Measurements from ENCODE around the gene ZNF74. TPM values are rescaled to one million over a fixed set of nuclear protein-coding genes. Genes with fewer than 3 reads are reported as not detected.

ZNF74 gene
- total and polyA plus RNA-seq, 2 experiments from 2014 or later: 15.6 to 17.9 TPM

GRCh38 chr22:20434264-20434751 is 40.4 kb downstream of the ZNF74 start:
- 96% methylated on average over 12 of the region's 12 CpGs for WGBS (ENCODE audit: low lambda C conversion rate, missing lambda C conversion rate)

GRCh38 chr22:20434773-20435172 is 40.8 kb downstream of the ZNF74 start:
- Histone ChIP-seq H3K4me1 (ENCODE audit: insufficient read depth) (peaks cover 44% of the 10 kb centered on the region), H3K27me3 (peaks cover 34% of the 10 kb centered on the region), H3K79me2 (peaks cover 65% of the 10 kb centered on the region), H3K9me2 (replicated peaks; ENCODE audit: insufficient read depth) (no peaks in the 10 kb centered on the region), H3K4me2 (no peak overlapping the region), H3K36me3 (replicated peaks; ENCODE audit: insufficient read depth, low read depth) (no peaks in the 10 kb centered on the region), H3K27ac (peak overlapping the region; percentile 81), H4K20me1 (ENCODE audit: insufficient read depth, poor library complexity, severe bottlenecking) (peaks cover 60% of the 10 kb centered on the region), H2AFZ (no peak overlapping the region), H3K9me3 (ENCODE audit: low read depth) (no peaks in the 10 kb centered on the region), H3K4me3 (no peak overlapping the region)
- DNase-seq (ENCODE audit: low spot score): no peak
- 97% methylated on average over 3 of the region's 3 CpGs for WGBS (ENCODE audit: low lambda C conversion rate, missing lambda C conversion rate)
- TF ChIP-seq CTCF (IDR thresholded peaks at IDR 0.05; ENCODE audit: poor library complexity) (no peak), EZH2phosphoT487 (IDR thresholded peaks at IDR 0.05; ENCODE audit: low read depth, severe bottlenecking, unreplicated experiment) (no peak), EZH2 (IDR thresholded peaks at IDR 0.05; ENCODE audit: borderline replicate concordance) (no peak)

More at GRCh38 chr22:20434264-20434751, 40.4 kb downstream of the ZNF74 start:
- Histone ChIP-seq H3K27me3 (peaks cover 34% of the 10 kb centered on the region), H3K4me3 (no peak overlapping the region), H3K9me2 (replicated peaks; ENCODE audit: insufficient read depth) (no peaks in the 10 kb centered on the region), H2AFZ (no peak overlapping the region), H3K4me2 (no peak overlapping the region), H4K20me1 (ENCODE audit: insufficient read depth, poor library complexity, severe bottlenecking) (peaks cover 65% of the 10 kb centered on the region), H3K36me3 (replicated peaks; ENCODE audit: insufficient read depth, low read depth) (no peaks in the 10 kb centered on the region), H3K4me1 (ENCODE audit: insufficient read depth) (peaks cover 44% of the 10 kb centered on the region), H3K9me3 (ENCODE audit: low read depth) (no peaks in the 10 kb centered on the region), H3K27ac (no peak overlapping the region), H3K79me2 (peaks cover 65% of the 10 kb centered on the region)
- DNase-seq (ENCODE audit: low spot score): no peak
- TF ChIP-seq EZH2 (IDR thresholded peaks at IDR 0.05; ENCODE audit: borderline replicate concordance) (no peak), EZH2phosphoT487 (IDR thresholded peaks at IDR 0.05; ENCODE audit: low read depth, severe bottlenecking, unreplicated experiment) (no peak), CTCF (IDR thresholded peaks at IDR 0.05; ENCODE audit: poor library complexity) (no peak)

- TF ChIP-seq CTCF (IDR thresholded peaks at IDR 0.05; ENCODE audit: poor library complexity) (no peak), EZH2phosphoT487 (IDR thresholded peaks at IDR 0.05; ENCODE audit: low read depth, severe bottlenecking, unreplicated experiment) (no peak), EZH2 (IDR thresholded peaks at IDR 0.05; ENCODE audit: borderline replicate concordance) (no peak)
- Histone ChIP-seq H3K4me1 (ENCODE audit: insufficient read depth) (peaks cover 41% of the 10 kb centered on the region), H2AFZ (no peak overlapping the region), H3K79me2 (peaks cover 58% of the 10 kb centered on the region), H3K36me3 (replicated peaks; ENCODE audit: insufficient read depth, low read depth) (no peaks in the 10 kb centered on the region), H3K27ac (peak overlapping the region; percentile 81), H3K4me3 (peak overlapping the region; percentile 20), H3K4me2 (peak overlapping the region; percentile 93), H4K20me1 (ENCODE audit: insufficient read depth, poor library complexity, severe bottlenecking) (peaks cover 51% of the 10 kb centered on the region), H3K27me3 (peaks cover 28% of the 10 kb centered on the region), H3K9me2 (replicated peaks; ENCODE audit: insufficient read depth) (no peaks in the 10 kb centered on the region), H3K9me3 (ENCODE audit: low read depth) (no peaks in the 10 kb centered on the region)
- WGBS (ENCODE audit: low lambda C conversion rate, missing lambda C conversion rate): 42% methylated on average over 11 of the region's 11 CpGs
- DNase-seq (ENCODE audit: low spot score): no peak
Observed at GRCh38 chr22:20435436-20436306, 41.7 kb downstream of the ZNF74 start.
